ENCODE data around the gene PINK1.

GRCh38 chr1:20618550-20618949 is 14.7 kb upstream of the PINK1 start:
- TF ChIP-seq, protein P1, sequence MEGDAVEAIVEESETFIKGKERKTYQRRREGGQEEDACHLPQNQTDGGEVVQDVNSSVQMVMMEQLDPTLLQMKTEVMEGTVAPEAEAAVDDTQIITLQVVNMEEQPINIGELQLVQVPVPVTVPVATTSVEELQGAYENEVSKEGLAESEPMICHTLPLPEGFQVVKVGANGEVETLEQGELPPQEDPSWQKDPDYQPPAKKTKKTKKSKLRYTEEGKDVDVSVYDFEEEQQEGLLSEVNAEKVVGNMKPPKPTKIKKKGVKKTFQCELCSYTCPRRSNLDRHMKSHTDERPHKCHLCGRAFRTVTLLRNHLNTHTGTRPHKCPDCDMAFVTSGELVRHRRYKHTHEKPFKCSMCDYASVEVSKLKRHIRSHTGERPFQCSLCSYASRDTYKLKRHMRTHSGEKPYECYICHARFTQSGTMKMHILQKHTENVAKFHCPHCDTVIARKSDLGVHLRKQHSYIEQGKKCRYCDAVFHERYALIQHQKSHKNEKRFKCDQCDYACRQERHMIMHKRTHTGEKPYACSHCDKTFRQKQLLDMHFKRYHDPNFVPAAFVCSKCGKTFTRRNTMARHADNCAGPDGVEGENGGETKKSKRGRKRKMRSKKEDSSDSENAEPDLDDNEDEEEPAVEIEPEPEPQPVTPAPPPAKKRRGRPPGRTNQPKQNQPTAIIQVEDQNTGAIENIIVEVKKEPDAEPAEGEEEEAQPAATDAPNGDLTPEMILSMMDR (IDR thresholded peaks at IDR 0.05) = no peak
- TF ChIP-seq POLR2AphosphoS5 (IDR thresholded peaks at IDR 0.05) = no peak
- TF ChIP-seq POLR2A (IDR thresholded peaks at IDR 0.05) = no peak

Measured in prostate gland (tissue), 2 donors.